Measurements from ENCODE around the gene EYS. TPM values are rescaled to one million over a fixed set of nuclear protein-coding genes. Genes with fewer than 3 reads are reported as not detected.

EYS gene
- total RNA-seq, 4 donors from 2014 or later = under 0.01 TPM; not detected in 3

- DNase-seq (ENCODE audit: extremely low spot score) = no peak
- H3K36me3 ChIP-seq = no peaks in the 10 kb centered on the region
- no peak overlapping the region for H3K27ac ChIP-seq (replicated peaks in 1 of 4)
- TF ChIP-seq POLR2A (IDR thresholded peaks at IDR 0.05; ENCODE audit: low read depth) = no peak
- no peak for TF ChIP-seq CTCF (IDR thresholded peaks at IDR 0.05)
- no peak for TF ChIP-seq POLR2AphosphoS5 (IDR thresholded peaks at IDR 0.05)
- TF ChIP-seq EP300 (IDR thresholded peaks at IDR 0.05) = no peak
- H3K4me3 ChIP-seq = no peak overlapping the region
- H3K9me3 ChIP-seq = no peaks in the 10 kb centered on the region
- no peaks in the 10 kb centered on the region for H3K4me1 ChIP-seq
- intact Hi-C loops (cut with DNase I) = no loop called here
- no peaks in the 10 kb centered on the region for H3K27me3 ChIP-seq
- WGBS = 87% methylated on average over 5 of the region's 5 CpGs
These were observed 1706.1 kb downstream of the EYS start for GRCh38 chr6:64000818-64001491.

GRCh38 chr6:63999613-64000012 lies 1707.4 kb downstream of the EYS start:
- no peak overlapping the region for H3K4me3 ChIP-seq
- no peaks in the 10 kb centered on the region for H3K4me1 ChIP-seq
- H3K9me3 ChIP-seq = no peaks in the 10 kb centered on the region
- no peaks in the 10 kb centered on the region for H3K36me3 ChIP-seq
- 93% methylated on average over 4 of the region's 4 CpGs for WGBS
- intact Hi-C loops (cut with DNase I) = no loop called here
- no peak for TF ChIP-seq POLR2A (IDR thresholded peaks at IDR 0.05; ENCODE audit: low read depth)
- no peak for TF ChIP-seq EP300 (IDR thresholded peaks at IDR 0.05)
- no peak for TF ChIP-seq POLR2AphosphoS5 (IDR thresholded peaks at IDR 0.05)
- no peak for TF ChIP-seq CTCF (IDR thresholded peaks at IDR 0.05)
- H3K27ac ChIP-seq (replicated peaks in 1 of 4) = no peak overlapping the region
- no peak for DNase-seq (ENCODE audit: extremely low spot score)
- no peaks in the 10 kb centered on the region for H3K27me3 ChIP-seq

- intact Hi-C loops (cut with DNase I) = no loop called here
- no peak overlapping the region for H3K27ac ChIP-seq (replicated peaks in 1 of 4)
- TF ChIP-seq POLR2AphosphoS5 (IDR thresholded peaks at IDR 0.05) (no peak), EP300 (IDR thresholded peaks at IDR 0.05) (no peak), CTCF (IDR thresholded peaks at IDR 0.05) (no peak), POLR2A (IDR thresholded peaks at IDR 0.05; ENCODE audit: low read depth) (no peak)
- no peaks in the 10 kb centered on the region for H3K9me3 ChIP-seq
- no peak overlapping the region for H3K4me3 ChIP-seq
- DNase-seq (ENCODE audit: extremely low spot score) = no peak
- no peaks in the 10 kb centered on the region for H3K36me3 ChIP-seq
- H3K4me1 ChIP-seq = no peaks in the 10 kb centered on the region
- 57% methylated on average over 3 of the region's 3 CpGs for WGBS
- H3K27me3 ChIP-seq = no peaks in the 10 kb centered on the region
These were observed 1708.0 kb downstream of the EYS start for GRCh38 chr6:63998991-63999390.

GRCh38 chr6:63997734-63998133 lies 1709.3 kb downstream of the EYS start:
- no peak for TF ChIP-seq EP300 (IDR thresholded peaks at IDR 0.05)
- TF ChIP-seq POLR2AphosphoS5 (IDR thresholded peaks at IDR 0.05) = no peak
- no peak for TF ChIP-seq CTCF (IDR thresholded peaks at IDR 0.05)
- TF ChIP-seq POLR2A (IDR thresholded peaks at IDR 0.05; ENCODE audit: low read depth) = no peak
- DNase-seq (ENCODE audit: extremely low spot score) = no peak
- no peaks in the 10 kb centered on the region for H3K27me3 ChIP-seq

GRCh38 chr6:63997221-63997620 lies 1709.8 kb downstream of the EYS start:
- Histone ChIP-seq H3K27me3 (no peaks in the 10 kb centered on the region), H3K9me3 (no peaks in the 10 kb centered on the region), H3K36me3 (no peaks in the 10 kb centered on the region), H3K4me1 (no peaks in the 10 kb centered on the region), H3K4me3 (no peak overlapping the region), H3K27ac (replicated peaks in 1 of 4) (no peak overlapping the region)
- intact Hi-C loops (cut with DNase I) = no loop called here
- 90% methylated on average over 4 of the region's 4 CpGs for WGBS
- TF ChIP-seq POLR2A (IDR thresholded peaks at IDR 0.05; ENCODE audit: low read depth) = no peak
- no peak for DNase-seq (ENCODE audit: extremely low spot score)

More at GRCh38 chr6:63997734-63998133, 1709.3 kb downstream of the EYS start:
- no peak overlapping the region for H3K27ac ChIP-seq (replicated peaks in 1 of 4)
- no peaks in the 10 kb centered on the region for H3K36me3 ChIP-seq
- intact Hi-C loops (cut with DNase I) = no loop called here
- no peak overlapping the region for H3K4me3 ChIP-seq
- no peaks in the 10 kb centered on the region for H3K9me3 ChIP-seq
- H3K4me1 ChIP-seq = no peaks in the 10 kb centered on the region
- 59% methylated on average over 1 of the region's 1 CpG for WGBS
